ENCODE results near the gene SST. TPM values are rescaled to one million over a fixed set of nuclear protein-coding genes. Genes with fewer than 3 reads are reported as not detected.

Gene SST
- total and polyA plus RNA-seq, 2 of the 13 experiments (the other 11 are each of a cell fraction or from before 2014, with no cell fraction given): not detected

- TF ChIP-seq SNAPC4 (CRISPR knock-in tag; IDR thresholded peaks at IDR 0.05) (no peak), TSC22D2 (CRISPR knock-in tag; IDR thresholded peaks at IDR 0.05; ENCODE audit: borderline replicate concordance) (no peak)
Observed at GRCh38 chr3:187700249-187700648, 30.1 kb upstream of the SST start (continued).

GRCh38 chr3:187698499-187699399, 28.6 kb upstream of the SST start:
- no peaks in the 10 kb centered on the region for H3K79me2 ChIP-seq (ENCODE audit: insufficient read depth, low read length)
- no peak overlapping the region for H3K4me3 ChIP-seq (replicated peaks in 1 of 3; ENCODE audit: insufficient read depth in 1 of 3, low read depth in 2 of 3, low read length in 3 of 3)
- H3K36me3 ChIP-seq (replicated peaks in 1 of 2; ENCODE audit: control insufficient read depth in 1 of 2, insufficient read depth in 2 of 2, low read length in 2 of 2): no peaks in the 10 kb centered on the region
- ChIA-PET POLR2A (no interaction called here), CTCF (ENCODE audit: low intra/inter-chr PET ratio, low total read pairs) (no interaction called here)
- BruUV-seq (replicated peaks): no TSS peak
- no peak for DNase-seq (ENCODE audit: low spot score)
- intact Hi-C loops (cut with micrococcal nuclease; ENCODE audit: unreplicated experiment) (no loop called here), in situ Hi-C loops (cut with HindIII; ENCODE audit: extremely low pct_ligation_motif_present, low pct_unique_long_range_greater_than_20kb) (no loop called here)
- H3K27me3 ChIP-seq (ENCODE audit: control insufficient read depth in 1 of 2, insufficient read depth in 2 of 2, low read length in 2 of 2): peaks cover 0 to 11% of the 10 kb centered on the region in 2 experiments; a peak in 1 of 5 replicates
- 59% methylated on average over 22 of the region's 42 CpGs for WGBS (ENCODE audit: low lambda C conversion rate)
- no peaks in the 10 kb centered on the region for H3K4me1 ChIP-seq (ENCODE audit: insufficient read depth, low read length)
- H3K27ac ChIP-seq (ENCODE audit: extremely low read length, insufficient read depth, low read length): no peak overlapping the region
- no peaks in the 10 kb centered on the region for H3K9me3 ChIP-seq (ENCODE audit: low read length)
- no peak overlapping the region for H3K4me2 ChIP-seq (ENCODE audit: low read depth, low read length)
- no peak for FAIRE-seq
- no peak for ATAC-seq
- H2AFZ ChIP-seq (ENCODE audit: low read length): no peak overlapping the region
- no peak overlapping the region for H3K9ac ChIP-seq (ENCODE audit: insufficient read depth, low read depth, low read length)
- no peaks in the 10 kb centered on the region for H4K20me1 ChIP-seq (ENCODE audit: insufficient read depth, low read length)
- TF ChIP-seq SRY (CRISPR knock-in tag; IDR thresholded peaks at IDR 0.05) (no peak), ZMYM2 (CRISPR knock-in tag; IDR thresholded peaks at IDR 0.05) (no peak), MXD4 (CRISPR knock-in tag; IDR thresholded peaks at IDR 0.05) (no peak), ZFP82 (CRISPR knock-in tag; IDR thresholded peaks at IDR 0.05; ENCODE audit: borderline replicate concordance) (no peak)
- TF ChIP-seq, protein P1, sequence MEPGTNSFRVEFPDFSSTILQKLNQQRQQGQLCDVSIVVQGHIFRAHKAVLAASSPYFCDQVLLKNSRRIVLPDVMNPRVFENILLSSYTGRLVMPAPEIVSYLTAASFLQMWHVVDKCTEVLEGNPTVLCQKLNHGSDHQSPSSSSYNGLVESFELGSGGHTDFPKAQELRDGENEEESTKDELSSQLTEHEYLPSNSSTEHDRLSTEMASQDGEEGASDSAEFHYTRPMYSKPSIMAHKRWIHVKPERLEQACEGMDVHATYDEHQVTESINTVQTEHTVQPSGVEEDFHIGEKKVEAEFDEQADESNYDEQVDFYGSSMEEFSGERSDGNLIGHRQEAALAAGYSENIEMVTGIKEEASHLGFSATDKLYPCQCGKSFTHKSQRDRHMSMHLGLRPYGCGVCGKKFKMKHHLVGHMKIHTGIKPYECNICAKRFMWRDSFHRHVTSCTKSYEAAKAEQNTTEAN (CRISPR knock-in tag; conservative IDR thresholded peaks at IDR 0.05): no peak
- TF ChIP-seq, protein P2, sequence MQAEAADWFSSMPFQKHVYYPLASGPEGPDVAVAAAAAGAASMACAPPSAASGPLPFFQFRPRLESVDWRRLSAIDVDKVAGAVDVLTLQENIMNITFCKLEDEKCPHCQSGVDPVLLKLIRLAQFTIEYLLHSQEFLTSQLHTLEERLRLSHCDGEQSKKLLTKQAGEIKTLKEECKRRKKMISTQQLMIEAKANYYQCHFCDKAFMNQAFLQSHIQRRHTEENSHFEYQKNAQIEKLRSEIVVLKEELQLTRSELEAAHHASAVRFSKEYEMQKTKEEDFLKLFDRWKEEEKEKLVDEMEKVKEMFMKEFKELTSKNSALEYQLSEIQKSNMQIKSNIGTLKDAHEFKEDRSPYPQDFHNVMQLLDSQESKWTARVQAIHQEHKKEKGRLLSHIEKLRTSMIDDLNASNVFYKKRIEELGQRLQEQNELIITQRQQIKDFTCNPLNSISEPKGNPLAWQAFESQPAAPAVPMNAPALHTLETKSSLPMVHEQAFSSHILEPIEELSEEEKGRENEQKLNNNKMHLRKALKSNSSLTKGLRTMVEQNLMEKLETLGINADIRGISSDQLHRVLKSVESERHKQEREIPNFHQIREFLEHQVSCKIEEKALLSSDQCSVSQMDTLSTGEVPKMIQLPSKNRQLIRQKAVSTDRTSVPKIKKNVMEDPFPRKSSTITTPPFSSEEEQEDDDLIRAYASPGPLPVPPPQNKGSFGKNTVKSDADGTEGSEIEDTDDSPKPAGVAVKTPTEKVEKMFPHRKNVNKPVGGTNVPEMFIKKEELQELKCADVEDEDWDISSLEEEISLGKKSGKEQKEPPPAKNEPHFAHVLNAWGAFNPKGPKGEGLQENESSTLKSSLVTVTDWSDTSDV (CRISPR knock-in tag; IDR thresholded peaks at IDR 0.05): no peak
- TF ChIP-seq, protein P3, sequence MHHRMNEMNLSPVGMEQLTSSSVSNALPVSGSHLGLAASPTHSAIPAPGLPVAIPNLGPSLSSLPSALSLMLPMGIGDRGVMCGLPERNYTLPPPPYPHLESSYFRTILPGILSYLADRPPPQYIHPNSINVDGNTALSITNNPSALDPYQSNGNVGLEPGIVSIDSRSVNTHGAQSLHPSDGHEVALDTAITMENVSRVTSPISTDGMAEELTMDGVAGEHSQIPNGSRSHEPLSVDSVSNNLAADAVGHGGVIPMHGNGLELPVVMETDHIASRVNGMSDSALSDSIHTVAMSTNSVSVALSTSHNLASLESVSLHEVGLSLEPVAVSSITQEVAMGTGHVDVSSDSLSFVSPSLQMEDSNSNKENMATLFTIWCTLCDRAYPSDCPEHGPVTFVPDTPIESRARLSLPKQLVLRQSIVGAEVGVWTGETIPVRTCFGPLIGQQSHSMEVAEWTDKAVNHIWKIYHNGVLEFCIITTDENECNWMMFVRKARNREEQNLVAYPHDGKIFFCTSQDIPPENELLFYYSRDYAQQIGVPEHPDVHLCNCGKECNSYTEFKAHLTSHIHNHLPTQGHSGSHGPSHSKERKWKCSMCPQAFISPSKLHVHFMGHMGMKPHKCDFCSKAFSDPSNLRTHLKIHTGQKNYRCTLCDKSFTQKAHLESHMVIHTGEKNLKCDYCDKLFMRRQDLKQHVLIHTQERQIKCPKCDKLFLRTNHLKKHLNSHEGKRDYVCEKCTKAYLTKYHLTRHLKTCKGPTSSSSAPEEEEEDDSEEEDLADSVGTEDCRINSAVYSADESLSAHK (CRISPR knock-in tag; IDR thresholded peaks at IDR 0.05; ENCODE audit: borderline replicate concordance): no peak

Data from HepG2 (cell line).